HepG2 (cell line): ENCODE data around the gene OTOGL. TPM values are rescaled to one million over a fixed set of nuclear protein-coding genes. Genes with fewer than 3 reads are reported as not detected.
A peak's percentile ranks its signal among the peaks of the same experiment; 100 is the strongest.

Experiments
- ATAC-seq: fragments of 200-7000 bp; cut with Tn5 transposase; 3 replicates; pipeline ENCODE4 v1.9.1; 2020; ENCODE audit warnings: mild to moderate bottlenecking, moderate library complexity
- BruUV-seq: library from RNA; stranded (reverse); fragments of 400-500 nt; replicated peaks from 2 replicates; lab custom pipeline; 2021; lab: Mats Ljungman, UMichigan
- CTCF ChIA-PET: fragments of 300-600 bp; formaldehyde crosslinking; extraction: SDS; loops from one replicate; lab custom pipeline; 2021; ENCODE audit warnings: low total read pairs, inconsistent platforms, low intra/inter-chr PET ratio; lab: Yijun Ruan, JAX
- POLR2A ChIA-PET: fragments of 350-600 bp; sonication (Branson Sonifier 250); formaldehyde crosslinking; loops from one replicate; lab custom pipeline; 2020; ENCODE audit warnings: antibody characterized with exemption, inconsistent platforms; lab: Yijun Ruan, JAX
- DNase-seq: peaks from one replicate; pipeline ENCODE4 v3.0.0-alpha.2; 2015; ENCODE audit warnings: low spot score
- FAIRE-seq: peaks from 3 replicates; lab custom pipeline; 2011; peaks lifted over from hg19 to GRCh38; lab: Jason Lieb, UNC
- H2AFZ ChIP-seq: one replicate; pipeline ENCODE4 v1.6.1; 2011; ENCODE audit warnings: low read length, inconsistent platforms
- H3K27ac ChIP-seq: fragments of 300-600 bp; 3 replicates; pipeline ENCODE4 v1.8.0; 2011; ENCODE audit warnings: mixed run types, mild to moderate bottlenecking, mixed read lengths, low read length, inconsistent platforms; ENCODE audit not compliant: insufficient read depth; ENCODE audit errors: extremely low read length
- H3K27me3 ChIP-seq, 2 experiments: fragments of 200-600 bp in 1 of 2; 2 replicates in 1 of 2; 3 replicates in 1 of 2; pipeline versions ENCODE4 v1.6.0 to v1.8.0; 2011; ENCODE audit warnings: low read length in 2 of 2, mild to moderate bottlenecking in 2 of 2, moderate library complexity in 2 of 2, inconsistent platforms in 1 of 2; ENCODE audit not compliant: insufficient read depth in 2 of 2, control insufficient read depth in 1 of 2
- H3K36me3 ChIP-seq, 2 experiments: fragments of 200-600 bp in 1 of 2; replicated peaks in 1 of 2; 2 replicates in 1 of 2; 3 replicates in 1 of 2; pipeline versions ENCODE4 v1.5.1 to v1.8.0; 2011; ENCODE audit warnings: low read length in 2 of 2, inconsistent platforms in 1 of 2; ENCODE audit not compliant: insufficient read depth in 2 of 2, control insufficient read depth in 1 of 2
- H3K4me1 ChIP-seq: 2 replicates; pipeline ENCODE4 v1.5.1; 2012; ENCODE audit warnings: low read length, inconsistent platforms; ENCODE audit not compliant: insufficient read depth
- H3K4me2 ChIP-seq: 2 replicates; pipeline ENCODE4 v1.6.0; 2011; ENCODE audit warnings: low read depth, low read length, inconsistent platforms
- H3K4me3 ChIP-seq, 3 experiments: fragments of 200-600 bp in 1 of 3; sonication (generic), shearing (Covaris generic) in 1 of 3; replicated peaks in 1 of 3; 2 replicates each; pipeline ENCODE4 v1.5.1; 2011 to 2016; ENCODE audit warnings: low read length in 3 of 3, inconsistent platforms in 2 of 3, low read depth in 2 of 3, mild to moderate bottlenecking in 2 of 3, control low read depth in 1 of 3, mixed read lengths in 1 of 3; ENCODE audit not compliant: insufficient read depth in 1 of 3
- H3K79me2 ChIP-seq: one replicate; pipeline ENCODE4 v1.6.1; 2011; ENCODE audit warnings: low read length, inconsistent platforms; ENCODE audit not compliant: insufficient read depth
- H3K9ac ChIP-seq: 2 replicates; pipeline ENCODE4 v1.6.0; 2011; ENCODE audit warnings: mild to moderate bottlenecking, low read depth, low read length, inconsistent platforms; ENCODE audit not compliant: insufficient read depth
- H3K9me3 ChIP-seq: 2 replicates; pipeline ENCODE4 v1.5.1; 2012; ENCODE audit warnings: mild to moderate bottlenecking, low read length
- H4K20me1 ChIP-seq: 2 replicates; pipeline ENCODE4 v1.6.0; 2011; ENCODE audit warnings: inconsistent platforms, mild to moderate bottlenecking, low read length, moderate library complexity; ENCODE audit not compliant: insufficient read depth
- GABPA ChIP-seq, 2 experiments: IDR thresholded peaks; 2 replicates each; pipeline ENCODE4 v1.6.1; 2011 to 2016; ENCODE audit warnings: low read depth in 2 of 2, low read length in 1 of 2, missing biosample characterization in 1 of 2, missing genetic modification characterization in 1 of 2
- MAFF ChIP-seq: IDR thresholded peaks from 2 replicates; pipeline ENCODE4 v1.6.1; 2011; ENCODE audit warnings: low read depth, low read length, improper control_type of control experiment
- MAFK ChIP-seq, 2 experiments: IDR thresholded peaks in 1 of 2; conservative IDR thresholded peaks in 1 of 2; 2 replicates each; pipeline ENCODE4 v1.6.1; 2011; ENCODE audit warnings: improper control_type of control experiment in 2 of 2, low read length in 2 of 2
- ZNF614 ChIP-seq: IDR thresholded peaks from 2 replicates; pipeline ENCODE4 v1.6.1; 2018; ENCODE audit warnings: missing biosample characterization, missing genetic modification reagents, inconsistent platforms, borderline replicate concordance
- ZNF746 ChIP-seq: sonication (generic); formaldehyde crosslinking; IDR thresholded peaks from 2 replicates; pipeline ENCODE4 v1.8.0; 2022; ENCODE audit warnings: mild to moderate bottlenecking, missing genetic modification reagents
- WGBS: methylation state at CpG from one replicate; pipeline ENCODE4 v1.1.6; 2017; ENCODE audit warnings: low lambda C conversion rate; 5-methylcytosine and 5-hydroxymethylcytosine counted together
- in situ Hi-C: cut with HindIII; loops from 2 replicates; pipeline ENCODE4 v1.10.0; 2017; ENCODE audit warnings: low pct_unique_long_range_greater_than_20kb; ENCODE audit not compliant: extremely low pct_ligation_motif_present
- intact Hi-C: fragments of 100-400 bp; cut with micrococcal nuclease; formaldehyde crosslinking; loops from one replicate; pipeline ENCODE4 v1.10.0; 2022; ENCODE audit not compliant: unreplicated experiment
- polyA plus RNA-seq, 8 experiments: library from polyadenylated mRNA; depleted of rRNA in 3 of 8; stranded (reverse) in 7 of 8; unstranded in 1 of 8; fragments of >200 nt; fragmentation: Illumina TruSeq in 4 of 8; extraction: Trizol in 4 of 8; gene quantifications; 2 replicates each; pipeline versions ENCODE4 v1.2.1 to v1.2.3, GENCODE V29; 2011 to 2016; ENCODE audit warnings: low read depth in 4 of 8, missing spikeins in 1 of 8, mixed read lengths in 1 of 8; ENCODE audit not compliant: insufficient read depth in 1 of 8
- total RNA-seq, 5 experiments: library from RNA; depleted of rRNA; stranded (reverse); fragments of >200 nt; fragmentation: Illumina TruSeq; extraction: Trizol; gene quantifications; 2 replicates each; pipeline ENCODE4 v1.2.3, GENCODE V29; 2016; ENCODE audit warnings: low read depth in 1 of 5
- TF ChIP-seq, protein P1 (sequence below): IDR thresholded peaks from 2 replicates; pipeline ENCODE4 v1.6.1; 2012; ENCODE audit warnings: low read length, improper control_type of control experiment

Gene OTOGL
- total and polyA plus RNA-seq, 2 of the 13 experiments (the other 11 are each of a cell fraction or from before 2014, with no cell fraction given): not detected

DNA sequence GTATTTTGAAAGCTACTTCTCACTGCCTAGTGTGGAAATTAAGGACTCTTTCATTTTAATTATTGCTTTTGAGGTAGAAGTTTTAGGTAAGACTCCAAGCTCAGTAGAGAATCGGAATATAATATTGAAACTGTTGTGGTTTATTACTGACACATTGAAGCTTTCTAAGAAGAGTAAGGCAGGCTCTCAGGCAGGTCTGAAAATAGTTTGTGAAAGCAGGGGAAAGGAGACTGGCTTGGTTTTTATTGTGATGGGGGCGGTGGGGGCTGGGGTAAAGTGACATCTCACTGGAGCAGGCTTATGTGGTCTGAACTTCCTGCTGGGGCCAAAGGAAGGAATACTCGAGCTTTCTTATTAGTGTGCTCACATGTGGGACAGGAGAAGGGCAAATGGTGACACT lies 79.5 kb downstream of the OTOGL start:
- Histone ChIP-seq H3K9ac (no peak overlapping the region), H3K4me1 (no peaks in the 10 kb centered on the region), H3K36me3 (no peaks in the 10 kb centered on the region), H3K4me2 (no peak overlapping the region), H2AFZ (no peak overlapping the region), H3K79me2 (no peaks in the 10 kb centered on the region), H3K27ac (no peak overlapping the region), H4K20me1 (no peaks in the 10 kb centered on the region), H3K9me3 (no peaks in the 10 kb centered on the region), H3K27me3 (0 out of 5 replicates have a peak, but pooled peaks cover 0 to 1% of the 10 kb centered on the region in 2 experiments), H3K4me3 (no peak overlapping the region)
- no TSS peak for BruUV-seq
- CTCF ChIA-PET: no interaction called here
- in situ Hi-C loops: loop anchor here (25.0 kb wide), 1 partner anchor 392 kb away; no protein-coding TSS in a partner anchor
- 0% methylated on average over 3 of the region's 3 CpGs for WGBS
- FAIRE-seq (no peak), ATAC-seq (no peak), DNase-seq (no peak)
- TF ChIP-seq, protein P1, sequence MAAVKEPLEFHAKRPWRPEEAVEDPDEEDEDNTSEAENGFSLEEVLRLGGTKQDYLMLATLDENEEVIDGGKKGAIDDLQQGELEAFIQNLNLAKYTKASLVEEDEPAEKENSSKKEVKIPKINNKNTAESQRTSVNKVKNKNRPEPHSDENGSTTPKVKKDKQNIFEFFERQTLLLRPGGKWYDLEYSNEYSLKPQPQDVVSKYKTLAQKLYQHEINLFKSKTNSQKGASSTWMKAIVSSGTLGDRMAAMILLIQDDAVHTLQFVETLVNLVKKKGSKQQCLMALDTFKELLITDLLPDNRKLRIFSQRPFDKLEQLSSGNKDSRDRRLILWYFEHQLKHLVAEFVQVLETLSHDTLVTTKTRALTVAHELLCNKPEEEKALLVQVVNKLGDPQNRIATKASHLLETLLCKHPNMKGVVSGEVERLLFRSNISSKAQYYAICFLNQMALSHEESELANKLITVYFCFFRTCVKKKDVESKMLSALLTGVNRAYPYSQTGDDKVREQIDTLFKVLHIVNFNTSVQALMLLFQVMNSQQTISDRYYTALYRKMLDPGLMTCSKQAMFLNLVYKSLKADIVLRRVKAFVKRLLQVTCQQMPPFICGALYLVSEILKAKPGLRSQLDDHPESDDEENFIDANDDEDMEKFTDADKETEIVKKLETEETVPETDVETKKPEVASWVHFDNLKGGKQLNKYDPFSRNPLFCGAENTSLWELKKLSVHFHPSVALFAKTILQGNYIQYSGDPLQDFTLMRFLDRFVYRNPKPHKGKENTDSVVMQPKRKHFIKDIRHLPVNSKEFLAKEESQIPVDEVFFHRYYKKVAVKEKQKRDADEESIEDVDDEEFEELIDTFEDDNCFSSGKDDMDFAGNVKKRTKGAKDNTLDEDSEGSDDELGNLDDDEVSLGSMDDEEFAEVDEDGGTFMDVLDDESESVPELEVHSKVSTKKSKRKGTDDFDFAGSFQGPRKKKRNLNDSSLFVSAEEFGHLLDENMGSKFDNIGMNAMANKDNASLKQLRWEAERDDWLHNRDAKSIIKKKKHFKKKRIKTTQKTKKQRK: no peak
- intact Hi-C loops: no loop called here
- POLR2A ChIA-PET: no interaction called here

DNA sequence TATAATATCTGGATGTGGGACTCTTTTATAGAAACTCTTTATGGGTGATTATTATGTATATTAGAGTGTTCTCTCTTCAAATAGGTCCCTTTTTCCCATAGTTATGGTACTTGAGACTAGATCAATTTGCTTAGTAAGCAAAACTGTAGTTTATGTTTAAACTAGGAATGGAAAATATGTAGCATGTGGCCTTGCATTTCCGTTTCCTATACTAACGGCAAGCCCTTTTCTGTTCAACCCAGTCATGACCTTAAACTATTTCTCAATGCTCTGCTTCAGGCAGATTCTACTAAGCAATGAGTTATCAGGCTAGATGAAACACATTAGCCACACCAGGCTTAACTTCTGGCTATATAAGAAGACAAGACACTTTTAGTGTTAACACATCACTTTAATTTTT lies 84.6 kb downstream of the OTOGL start:
- no peaks in the 10 kb centered on the region for H3K9me3 ChIP-seq
- intact Hi-C loops: no loop called here
- FAIRE-seq (no peak), ATAC-seq (no peak), DNase-seq (no peak)
- in situ Hi-C loops: loop anchor here (10.0 to 25.0 kb wide), 2 partner anchors 397 to 779 kb away; no protein-coding TSS in a partner anchor
- H3K27me3 ChIP-seq: 0 out of 5 replicates have a peak, but pooled peaks cover 0 to 1% of the 10 kb centered on the region in 2 experiments
- no TSS peak for BruUV-seq
- no peak overlapping the region for H3K4me2 ChIP-seq
- peaks cover 4% of the 10 kb centered on the region; the same call in 1 of the 2 replicates for H3K4me1 ChIP-seq
- no peak overlapping the region for H3K4me3 ChIP-seq
- H3K9ac ChIP-seq: no peak overlapping the region
- no peaks in the 10 kb centered on the region for H4K20me1 ChIP-seq
- H2AFZ ChIP-seq: no peak overlapping the region
- no peaks in the 10 kb centered on the region for H3K79me2 ChIP-seq
- no peaks in the 10 kb centered on the region for H3K36me3 ChIP-seq
- 3% methylated on average over 2 of the region's 2 CpGs for WGBS
- peak; percentile 98 to 99 for TF ChIP-seq MAFK (conservative IDR thresholded peaks at IDR 0.05 in 1 of 2, IDR thresholded peaks at IDR 0.05 in 1 of 2; ENCODE audit: low read length in 2 of 2)
- TF ChIP-seq GABPA (IDR thresholded peaks at IDR 0.05; ENCODE audit: low read depth, low read length): no peak
- peak; percentile 56; the same call in 1 of the 2 replicates for TF ChIP-seq GABPA (CRISPR knock-in tag; IDR thresholded peaks at IDR 0.05; ENCODE audit: low read depth)
- TF ChIP-seq ZNF614 (CRISPR knock-in tag): no peak
- TF ChIP-seq MAFF: peak; percentile 98
- TF ChIP-seq ZNF746: no peak
- ChIA-PET CTCF (no interaction called here), POLR2A (no interaction called here)
- H3K27ac ChIP-seq: no peak overlapping the region
